SK-N-SH (cell line): ENCODE measurements around the gene RASAL2. TPM values are rescaled to one million over a fixed set of nuclear protein-coding genes. Genes with fewer than 3 reads are reported as not detected.

ENCODE experiments used
- CTCF ChIA-PET: fragments of 300-600, 350-600 bp; formaldehyde crosslinking; extraction: SDS; loops from one replicate; lab custom pipeline; 2021; lab: Yijun Ruan, JAX
- POLR2A ChIA-PET: fragments of 350-600 bp; sonication (Branson Sonifier 250); formaldehyde crosslinking; extraction: SDS; loops from one replicate; lab custom pipeline; 2020; ENCODE audit warnings: antibody characterized with exemption, inconsistent platforms; lab: Yijun Ruan, JAX
- DNase-seq: peaks from one replicate; pipeline ENCODE4 v3.0.0; 2012
- H2AFZ ChIP-seq: fragments of 200-600 bp; sonication (generic); 2 replicates; pipeline ENCODE4 v1.8.1; 2016; ENCODE audit warnings: antibody characterized with exemption, mild to moderate bottlenecking, low read depth
- H3F3A ChIP-seq: fragments of 200-600 bp; sonication (generic); replicated peaks from 2 replicates; pipeline ENCODE3; 2016; ENCODE audit warnings: antibody characterized with exemption, mild to moderate bottlenecking; ENCODE audit not compliant: insufficient read depth
- H3K27ac ChIP-seq, 2 experiments: fragments of 200-500 bp in 1 of 2; fragments of 200-600 bp in 1 of 2; sonication (Bioruptor generic) in 1 of 2; sonication (generic), shearing (Covaris generic) in 1 of 2; 2 replicates each; pipeline versions ENCODE4 v1.5.1 to v1.6.1; 2014 to 2016; ENCODE audit warnings: low read depth in 2 of 2, inconsistent platforms in 1 of 2, low read length in 1 of 2, mild to moderate bottlenecking in 1 of 2, mixed read lengths in 1 of 2
- H3K27me3 ChIP-seq: fragments of 200-600 bp; sonication (generic), shearing (Covaris generic); 2 replicates; pipeline ENCODE4 v1.6.1; 2016; ENCODE audit warnings: mixed run types; ENCODE audit not compliant: insufficient read depth
- H3K36me3 ChIP-seq, 2 experiments: fragments of 200-500 bp in 1 of 2; fragments of 200-600 bp in 1 of 2; sonication (Bioruptor generic) in 1 of 2; sonication (generic) in 1 of 2; replicated peaks in 1 of 2; 2 replicates each; pipeline versions ENCODE3 to v1.5.1; 2014 to 2016; ENCODE audit warnings: low read length in 1 of 2, mild to moderate bottlenecking in 1 of 2; ENCODE audit not compliant: insufficient read depth in 2 of 2, control insufficient read depth in 1 of 2
- H3K4me1 ChIP-seq, 2 experiments: fragments of 200-500 bp in 1 of 2; fragments of 200-600 bp in 1 of 2; sonication (Bioruptor generic) in 1 of 2; sonication (generic), shearing (Covaris generic) in 1 of 2; 2 replicates each; pipeline versions ENCODE4 v1.5.1 to v1.6.1; 2014 to 2016; ENCODE audit warnings: low read depth in 1 of 2, low read length in 1 of 2, mixed run types in 1 of 2; ENCODE audit not compliant: insufficient read depth in 2 of 2, control insufficient read depth in 1 of 2
- H3K4me2 ChIP-seq: fragments of 200-600 bp; sonication (generic), shearing (Covaris generic); 2 replicates; pipeline ENCODE4 v1.6.1; 2017; ENCODE audit warnings: mixed run types
- H3K4me3 ChIP-seq, 2 experiments: fragments of 200-500 bp in 1 of 2; fragments of 200-600 bp in 1 of 2; sonication (Bioruptor generic) in 1 of 2; sonication (generic), shearing (Covaris generic) in 1 of 2; 2 replicates each; pipeline versions ENCODE4 v1.5.1 to v1.8.1; 2014 to 2016; ENCODE audit warnings: low read depth in 2 of 2, inconsistent platforms in 1 of 2, low read length in 1 of 2, mild to moderate bottlenecking in 1 of 2, mixed read lengths in 1 of 2, moderate library complexity in 1 of 2
- H3K79me2 ChIP-seq: fragments of 200-600 bp; sonication (generic); 2 replicates; pipeline ENCODE4 v1.8.1; 2017; ENCODE audit warnings: mild to moderate bottlenecking; ENCODE audit not compliant: insufficient read depth
- H3K9ac ChIP-seq: fragments of 200-600 bp; sonication (generic); 2 replicates; pipeline ENCODE4 v1.6.1; 2017; ENCODE audit warnings: mixed run types
- H3K9me2 ChIP-seq: fragments of 200-600 bp; sonication (generic); 2 replicates; pipeline ENCODE4 v1.6.1; 2017; ENCODE audit warnings: mixed run types
- H3K9me3 ChIP-seq: fragments of 200-600 bp; sonication (generic); 2 replicates; pipeline ENCODE4 v1.6.1; 2017; ENCODE audit warnings: mixed run types, mild to moderate bottlenecking, moderate library complexity
- H4K20me1 ChIP-seq: fragments of 200-600 bp; sonication (generic); 2 replicates; pipeline ENCODE4 v1.6.1; 2017; ENCODE audit warnings: mild to moderate bottlenecking, mixed run types; ENCODE audit not compliant: insufficient read depth
- CHD2 ChIP-seq: fragments of 150-350 bp; IDR thresholded peaks from 2 replicates; pipeline ENCODE4 v1.6.1; 2018; ENCODE audit warnings: low read length; ENCODE audit not compliant: partially characterized antibody
- ELF1 ChIP-seq: IDR thresholded peaks from 2 replicates; pipeline ENCODE4 v1.4.0; 2012
- EP300 ChIP-seq, 2 experiments: IDR thresholded peaks; 2 replicates each; pipeline versions ENCODE4 v1.4.0 to v1.6.1; 2012; ENCODE audit warnings: borderline replicate concordance in 1 of 2, low read depth in 1 of 2, low read length in 1 of 2
- EZH2phosphoT487 ChIP-seq: fragments of 200-600 bp; sonication (generic); IDR thresholded peaks from 2 replicates; pipeline ENCODE4 v1.6.1; 2017; ENCODE audit warnings: low read depth, mixed run types, mild to moderate bottlenecking, antibody characterized with exemption, moderate library complexity, borderline replicate concordance
- FOSL2 ChIP-seq: IDR thresholded peaks from 2 replicates; pipeline ENCODE4 v1.4.0; 2012; ENCODE audit warnings: low read depth, mild to moderate bottlenecking, moderate library complexity, borderline replicate concordance
- IRF3 ChIP-seq: fragments of 150-350 bp; IDR thresholded peaks from 2 replicates; pipeline ENCODE4 v1.6.1; 2016; ENCODE audit warnings: mild to moderate bottlenecking, low read depth, low read length
- MEF2A ChIP-seq: IDR thresholded peaks from 2 replicates; pipeline ENCODE4 v1.4.0; 2012; ENCODE audit warnings: low read depth, borderline replicate concordance
- MXI1 ChIP-seq: IDR thresholded peaks from 2 replicates; pipeline ENCODE4 v1.6.1; 2012; ENCODE audit warnings: mild to moderate bottlenecking, low read depth, low read length, improper control_type of control experiment
- RCOR1 ChIP-seq: fragments of 150-350 bp; IDR thresholded peaks from 2 replicates; pipeline ENCODE4 v1.6.1; 2017; ENCODE audit warnings: antibody characterized with exemption, low read length
- REST ChIP-seq: IDR thresholded peaks from 2 replicates; pipeline ENCODE4 v1.6.1; 2012; ENCODE audit warnings: mild to moderate bottlenecking, low read depth, low read length, moderate library complexity
- RXRA ChIP-seq: IDR thresholded peaks from 2 replicates; pipeline ENCODE4 v1.4.0; 2012; ENCODE audit warnings: low read depth, mild to moderate bottlenecking, borderline replicate concordance
- SIN3A ChIP-seq: IDR thresholded peaks from 2 replicates; pipeline ENCODE4 v1.6.1; 2012; ENCODE audit warnings: low read depth, mild to moderate bottlenecking, low read length, moderate library complexity, borderline replicate concordance
- SMC3 ChIP-seq: IDR thresholded peaks from 2 replicates; pipeline ENCODE4 v1.6.1; 2012; ENCODE audit warnings: low read depth, low read length, improper control_type of control experiment
- TAF1 ChIP-seq: IDR thresholded peaks from 2 replicates; pipeline ENCODE4 v1.6.1; 2012; ENCODE audit warnings: low read depth, mild to moderate bottlenecking, low read length, moderate library complexity, borderline replicate concordance
- TCF12 ChIP-seq: IDR thresholded peaks from 2 replicates; pipeline ENCODE4 v1.4.0; 2012
- WGBS: methylation state at CpG from one replicate; pipeline ENCODE4 v1.1.6; 2017; ENCODE audit warnings: low lambda C conversion rate; 5-methylcytosine and 5-hydroxymethylcytosine counted together
- polyA plus RNA-seq, 3 experiments: library from polyadenylated mRNA; depleted of rRNA; stranded (reverse); fragments of >200 nt; gene quantifications; 2 replicates each; pipeline ENCODE4 v1.2.3, GENCODE V29; 2012
- TF ChIP-seq, protein P1 (sequence below): fragments of 200-600 bp; sonication (generic); IDR thresholded peaks from 2 replicates; pipeline ENCODE4 v1.6.1; 2017; ENCODE audit warnings: antibody characterized with exemption, mild to moderate bottlenecking, moderate library complexity
- TF ChIP-seq, protein P2 (sequence below): IDR thresholded peaks from 2 replicates; pipeline ENCODE4 v1.4.0; 2012; ENCODE audit warnings: low read depth, borderline replicate concordance

Gene RASAL2
- polyA plus RNA-seq, 1 of the 3 experiments (the other 2 are of a cell fraction), result 6.9 TPM

DNA sequence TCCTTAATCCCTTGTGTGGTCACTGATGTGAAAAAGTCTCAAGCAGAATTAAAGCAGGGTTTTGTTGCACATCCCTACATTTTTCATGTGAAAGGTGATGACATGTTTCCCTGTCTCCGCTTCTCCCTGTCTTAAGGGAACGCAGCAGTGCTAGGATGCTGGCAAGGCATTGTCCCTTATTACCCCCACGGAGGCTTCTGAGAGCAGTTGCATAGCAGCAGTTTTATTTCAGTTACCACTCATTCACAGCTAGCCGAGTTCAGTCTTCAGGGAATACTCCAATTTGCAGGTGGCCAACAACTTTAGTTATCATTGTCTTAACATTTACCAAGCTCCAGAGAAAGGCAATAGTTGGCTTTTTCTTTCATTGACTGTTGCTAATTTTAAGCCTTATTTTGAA, 313.8 kb downstream of the RASAL2 start:
- Histone ChIP-seq H3K36me3 (no peaks in the 10 kb centered on the region), H3K9me2 (no peaks in the 10 kb centered on the region), H3K9me3 (no peaks in the 10 kb centered on the region), H3K4me1 (no peaks in the 10 kb centered on the region), H2AFZ (no peak overlapping the region)
- POLR2A ChIA-PET, result no interaction called here
- TF ChIP-seq RXRA (no peak), EZH2phosphoT487 (no peak), RCOR1 (no peak), MXI1 (no peak), TAF1 (no peak), ELF1 (no peak), TCF12 (no peak), EP300 (IDR thresholded peaks at IDR 0.05; ENCODE audit: borderline replicate concordance in 1 of 2, low read depth in 1 of 2, low read length in 1 of 2) (no peak), SMC3 (no peak), FOSL2 (no peak)
- TF ChIP-seq, protein P1, sequence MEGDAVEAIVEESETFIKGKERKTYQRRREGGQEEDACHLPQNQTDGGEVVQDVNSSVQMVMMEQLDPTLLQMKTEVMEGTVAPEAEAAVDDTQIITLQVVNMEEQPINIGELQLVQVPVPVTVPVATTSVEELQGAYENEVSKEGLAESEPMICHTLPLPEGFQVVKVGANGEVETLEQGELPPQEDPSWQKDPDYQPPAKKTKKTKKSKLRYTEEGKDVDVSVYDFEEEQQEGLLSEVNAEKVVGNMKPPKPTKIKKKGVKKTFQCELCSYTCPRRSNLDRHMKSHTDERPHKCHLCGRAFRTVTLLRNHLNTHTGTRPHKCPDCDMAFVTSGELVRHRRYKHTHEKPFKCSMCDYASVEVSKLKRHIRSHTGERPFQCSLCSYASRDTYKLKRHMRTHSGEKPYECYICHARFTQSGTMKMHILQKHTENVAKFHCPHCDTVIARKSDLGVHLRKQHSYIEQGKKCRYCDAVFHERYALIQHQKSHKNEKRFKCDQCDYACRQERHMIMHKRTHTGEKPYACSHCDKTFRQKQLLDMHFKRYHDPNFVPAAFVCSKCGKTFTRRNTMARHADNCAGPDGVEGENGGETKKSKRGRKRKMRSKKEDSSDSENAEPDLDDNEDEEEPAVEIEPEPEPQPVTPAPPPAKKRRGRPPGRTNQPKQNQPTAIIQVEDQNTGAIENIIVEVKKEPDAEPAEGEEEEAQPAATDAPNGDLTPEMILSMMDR, result no peak
- TF ChIP-seq, all 33 proteins: peak for 0
- H4K20me1 ChIP-seq, result no peaks in the 10 kb centered on the region
- 83% methylated on average over 4 of the region's 4 CpGs for WGBS
- no peak overlapping the region for H3K4me2 ChIP-seq
- DNase-seq, result no peak
- no peak overlapping the region for H3K27ac ChIP-seq
- no peak overlapping the region for H3K9ac ChIP-seq
- CTCF ChIA-PET, result no interaction called here
- H3K27me3 ChIP-seq, result no peaks in the 10 kb centered on the region
- no peaks in the 10 kb centered on the region for H3F3A ChIP-seq
- H3K4me3 ChIP-seq, result no peak overlapping the region
- no peaks in the 10 kb centered on the region for H3K79me2 ChIP-seq

GRCh38 chr1:178408871-178409270, 315.0 kb downstream of the RASAL2 start:
- H3K9me3 ChIP-seq, result no peaks in the 10 kb centered on the region
- no peaks in the 10 kb centered on the region for H3K27me3 ChIP-seq
- no peak for TF ChIP-seq RXRA
- TF ChIP-seq SIN3A, result no peak
- no peak for TF ChIP-seq RCOR1
- no peak for TF ChIP-seq CHD2
- no peak for TF ChIP-seq SMC3
- TF ChIP-seq MEF2A, result no peak
- TF ChIP-seq, protein P2, sequence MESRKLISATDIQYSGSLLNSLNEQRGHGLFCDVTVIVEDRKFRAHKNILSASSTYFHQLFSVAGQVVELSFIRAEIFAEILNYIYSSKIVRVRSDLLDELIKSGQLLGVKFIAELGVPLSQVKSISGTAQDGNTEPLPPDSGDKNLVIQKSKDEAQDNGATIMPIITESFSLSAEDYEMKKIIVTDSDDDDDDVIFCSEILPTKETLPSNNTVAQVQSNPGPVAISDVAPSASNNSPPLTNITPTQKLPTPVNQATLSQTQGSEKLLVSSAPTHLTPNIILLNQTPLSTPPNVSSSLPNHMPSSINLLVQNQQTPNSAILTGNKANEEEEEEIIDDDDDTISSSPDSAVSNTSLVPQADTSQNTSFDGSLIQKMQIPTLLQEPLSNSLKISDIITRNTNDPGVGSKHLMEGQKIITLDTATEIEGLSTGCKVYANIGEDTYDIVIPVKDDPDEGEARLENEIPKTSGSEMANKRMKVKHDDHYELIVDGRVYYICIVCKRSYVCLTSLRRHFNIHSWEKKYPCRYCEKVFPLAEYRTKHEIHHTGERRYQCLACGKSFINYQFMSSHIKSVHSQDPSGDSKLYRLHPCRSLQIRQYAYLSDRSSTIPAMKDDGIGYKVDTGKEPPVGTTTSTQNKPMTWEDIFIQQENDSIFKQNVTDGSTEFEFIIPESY, result no peak
- TF ChIP-seq TCF12, result no peak
- no peak for TF ChIP-seq REST
- TF ChIP-seq TAF1, result no peak
- no peak for TF ChIP-seq IRF3
- POLR2A ChIA-PET, result no interaction called here
- H2AFZ ChIP-seq, result no peak overlapping the region
- DNase-seq, result no peak
- no peak overlapping the region for H3K9ac ChIP-seq
- H3K4me2 ChIP-seq, result no peak overlapping the region
- H3K27ac ChIP-seq, result no peak overlapping the region
- H3F3A ChIP-seq, result no peaks in the 10 kb centered on the region
- H4K20me1 ChIP-seq, result no peaks in the 10 kb centered on the region
- no peak overlapping the region for H3K4me3 ChIP-seq
- no peaks in the 10 kb centered on the region for H3K79me2 ChIP-seq
- WGBS, result 92% methylated on average over 2 of the region's 2 CpGs
- H3K4me1 ChIP-seq, result no peaks in the 10 kb centered on the region
- H3K9me2 ChIP-seq, result no peaks in the 10 kb centered on the region
- no peaks in the 10 kb centered on the region for H3K36me3 ChIP-seq
- CTCF ChIA-PET, result interaction anchor here (0.7 kb wide), 1 partner anchor 93 kb away, joined by 3 read pairs; no protein-coding TSS in a partner anchor
